ENCODE data around the gene TIMM21.
A peak's percentile ranks its signal among the peaks of the same experiment; 100 is the strongest.

TIMM21 gene

GRCh38 chr18:74147779-74148542 lies at the start of gene TIMM21, which contains the start of gene FBXO15:
Gene TIMM21 (plus strand): TSS chr18:74148523. CDS start chr18:74148809, 286 bp downstream.
Gene FBXO15 (minus strand): TSS chr18:74147834. CDS start chr18:74147785, 49 bp downstream.
- H3K36me3 Mint-ChIP-seq (ENCODE audit: low read depth): peaks cover 44% of the 10 kb centered on the region
- peaks cover 55% of the 10 kb centered on the region for H3K4me1 Mint-ChIP-seq
- H3K4me3 Mint-ChIP-seq: peak within 1 kb of the TSS; percentile 98
- no peaks in the 10 kb centered on the region for H3K9me3 Mint-ChIP-seq
- peaks cover 4% of the 10 kb centered on the region for H3K27me3 Mint-ChIP-seq
- DNase-seq: peak; percentile 98
- peak within 1 kb of the TSS; percentile 98 for H3K27ac Mint-ChIP-seq
- peak; percentile 90 for ATAC-seq

- no peak overlapping the region for H3K4me3 Mint-ChIP-seq
- DNase-seq: no peak
- H3K9me3 Mint-ChIP-seq: peaks cover 30% of the 10 kb centered on the region
- no peaks in the 10 kb centered on the region for H3K27me3 Mint-ChIP-seq
- peak overlapping the region; percentile 1 for H3K27ac Mint-ChIP-seq
- peaks cover 17% of the 10 kb centered on the region for H3K4me1 Mint-ChIP-seq
- H3K36me3 Mint-ChIP-seq (ENCODE audit: low read depth): peaks cover 8% of the 10 kb centered on the region
- ATAC-seq: no peak
Observed at GRCh38 chr18:74108460-74108859, 39.9 kb upstream of the TIMM21 start.

GRCh38 chr18:74110149-74110548 lies 38.2 kb upstream of the TIMM21 start:
- no peak overlapping the region for H3K27ac Mint-ChIP-seq

GRCh38 chr18:74110976-74111375 lies 37.3 kb upstream of the TIMM21 start:
- DNase-seq (no peak), ATAC-seq (no peak)
- Mint-ChIP-seq H3K27ac (no peak overlapping the region), H3K27me3 (no peaks in the 10 kb centered on the region), H3K36me3 (ENCODE audit: low read depth) (peaks cover 8% of the 10 kb centered on the region), H3K9me3 (peaks cover 25% of the 10 kb centered on the region), H3K4me1 (peaks cover 20% of the 10 kb centered on the region), H3K4me3 (no peak overlapping the region)

More at GRCh38 chr18:74110149-74110548, 38.2 kb upstream of the TIMM21 start:
- DNase-seq: no peak
- Mint-ChIP-seq H3K4me3 (no peak overlapping the region), H3K27me3 (no peaks in the 10 kb centered on the region), H3K9me3 (peaks cover 25% of the 10 kb centered on the region), H3K36me3 (ENCODE audit: low read depth) (peaks cover 8% of the 10 kb centered on the region), H3K4me1 (peaks cover 20% of the 10 kb centered on the region)
- no peak for ATAC-seq

GRCh38 chr18:74113711-74114110 lies 34.6 kb upstream of the TIMM21 start:
- ATAC-seq: no peak
- H3K27ac Mint-ChIP-seq: no peak overlapping the region

GRCh38 chr18:74114116-74114515 lies 34.2 kb upstream of the TIMM21 start:
- Mint-ChIP-seq H3K27ac (no peak overlapping the region), H3K9me3 (peaks cover 19% of the 10 kb centered on the region), H3K27me3 (no peaks in the 10 kb centered on the region), H3K4me1 (peaks cover 12% of the 10 kb centered on the region), H3K4me3 (no peak overlapping the region), H3K36me3 (ENCODE audit: low read depth) (peaks cover 4% of the 10 kb centered on the region)
- ATAC-seq (no peak), DNase-seq (no peak)

More at GRCh38 chr18:74113711-74114110, 34.6 kb upstream of the TIMM21 start:
- Mint-ChIP-seq H3K9me3 (peaks cover 22% of the 10 kb centered on the region), H3K4me1 (peaks cover 12% of the 10 kb centered on the region), H3K27me3 (no peaks in the 10 kb centered on the region), H3K36me3 (ENCODE audit: low read depth) (peaks cover 7% of the 10 kb centered on the region), H3K4me3 (no peak overlapping the region)
- DNase-seq: no peak

GRCh38 chr18:74115046-74115445 lies 33.3 kb upstream of the TIMM21 start:
- H3K36me3 Mint-ChIP-seq (ENCODE audit: low read depth): no peaks in the 10 kb centered on the region
- DNase-seq (no peak), ATAC-seq (no peak)
- H3K9me3 Mint-ChIP-seq: peaks cover 14% of the 10 kb centered on the region
- H3K27me3 Mint-ChIP-seq: no peaks in the 10 kb centered on the region
- no peak overlapping the region for H3K27ac Mint-ChIP-seq
- H3K4me1 Mint-ChIP-seq: peaks cover 16% of the 10 kb centered on the region
- H3K4me3 Mint-ChIP-seq: no peak overlapping the region

- Mint-ChIP-seq H3K36me3 (ENCODE audit: low read depth) (no peaks in the 10 kb centered on the region), H3K27ac (no peak overlapping the region), H3K9me3 (peaks cover 4% of the 10 kb centered on the region), H3K27me3 (no peaks in the 10 kb centered on the region), H3K4me3 (no peak overlapping the region), H3K4me1 (peaks cover 31% of the 10 kb centered on the region)
- DNase-seq (no peak), ATAC-seq (peak; percentile 54)
Observed at GRCh38 chr18:74116633-74117554, 31.4 kb upstream of the TIMM21 start.

- DNase-seq: no peak
Observed at GRCh38 chr18:74123200-74123599, 25.1 kb upstream of the TIMM21 start.

GRCh38 chr18:74124642-74125041 lies 23.7 kb upstream of the TIMM21 start:
- Mint-ChIP-seq H3K27me3 (no peaks in the 10 kb centered on the region), H3K4me3 (no peak overlapping the region), H3K36me3 (ENCODE audit: low read depth) (no peaks in the 10 kb centered on the region), H3K9me3 (no peaks in the 10 kb centered on the region), H3K27ac (no peak overlapping the region), H3K4me1 (peaks cover 23% of the 10 kb centered on the region)
- no peak for DNase-seq
- no peak for ATAC-seq

More at GRCh38 chr18:74123200-74123599, 25.1 kb upstream of the TIMM21 start:
- Mint-ChIP-seq H3K4me1 (peaks cover 24% of the 10 kb centered on the region), H3K27ac (no peak overlapping the region), H3K9me3 (no peaks in the 10 kb centered on the region), H3K36me3 (ENCODE audit: low read depth) (no peaks in the 10 kb centered on the region), H3K4me3 (no peak overlapping the region), H3K27me3 (no peaks in the 10 kb centered on the region)
- no peak for ATAC-seq

- Mint-ChIP-seq H3K27ac (no peak overlapping the region), H3K27me3 (no peaks in the 10 kb centered on the region), H3K4me1 (peaks cover 4% of the 10 kb centered on the region), H3K9me3 (no peaks in the 10 kb centered on the region), H3K36me3 (ENCODE audit: low read depth) (no peaks in the 10 kb centered on the region), H3K4me3 (no peak overlapping the region)
- DNase-seq (no peak), ATAC-seq (no peak)
Observed at GRCh38 chr18:74126684-74127655, 21.4 kb upstream of the TIMM21 start.

GRCh38 chr18:74128159-74128558 lies 20.2 kb upstream of the TIMM21 start:
- DNase-seq (no peak), ATAC-seq (no peak)
- H3K9me3 Mint-ChIP-seq: no peaks in the 10 kb centered on the region
- no peaks in the 10 kb centered on the region for H3K27me3 Mint-ChIP-seq
- H3K4me1 Mint-ChIP-seq: peaks cover 3% of the 10 kb centered on the region
- H3K4me3 Mint-ChIP-seq: no peak overlapping the region
- H3K36me3 Mint-ChIP-seq (ENCODE audit: low read depth): no peaks in the 10 kb centered on the region
- H3K27ac Mint-ChIP-seq: no peak overlapping the region

GRCh38 chr18:74131124-74131523 lies 17.2 kb upstream of the TIMM21 start:
- Mint-ChIP-seq H3K9me3 (no peaks in the 10 kb centered on the region), H3K27me3 (no peaks in the 10 kb centered on the region), H3K36me3 (ENCODE audit: low read depth) (no peaks in the 10 kb centered on the region), H3K4me1 (peaks cover 3% of the 10 kb centered on the region), H3K27ac (no peak overlapping the region), H3K4me3 (no peak overlapping the region)
- ATAC-seq: peak; percentile 75
- DNase-seq: no peak

- Mint-ChIP-seq H3K27me3 (no peaks in the 10 kb centered on the region), H3K27ac (no peak overlapping the region), H3K9me3 (no peaks in the 10 kb centered on the region), H3K4me3 (no peak overlapping the region), H3K4me1 (peaks cover 5% of the 10 kb centered on the region), H3K36me3 (ENCODE audit: low read depth) (no peaks in the 10 kb centered on the region)
- ATAC-seq (no peak), DNase-seq (no peak)
Observed at GRCh38 chr18:74132201-74132600, 16.1 kb upstream of the TIMM21 start.
